ENCODE results near the gene TPCN2.

The TPCN2 gene

DNA sequence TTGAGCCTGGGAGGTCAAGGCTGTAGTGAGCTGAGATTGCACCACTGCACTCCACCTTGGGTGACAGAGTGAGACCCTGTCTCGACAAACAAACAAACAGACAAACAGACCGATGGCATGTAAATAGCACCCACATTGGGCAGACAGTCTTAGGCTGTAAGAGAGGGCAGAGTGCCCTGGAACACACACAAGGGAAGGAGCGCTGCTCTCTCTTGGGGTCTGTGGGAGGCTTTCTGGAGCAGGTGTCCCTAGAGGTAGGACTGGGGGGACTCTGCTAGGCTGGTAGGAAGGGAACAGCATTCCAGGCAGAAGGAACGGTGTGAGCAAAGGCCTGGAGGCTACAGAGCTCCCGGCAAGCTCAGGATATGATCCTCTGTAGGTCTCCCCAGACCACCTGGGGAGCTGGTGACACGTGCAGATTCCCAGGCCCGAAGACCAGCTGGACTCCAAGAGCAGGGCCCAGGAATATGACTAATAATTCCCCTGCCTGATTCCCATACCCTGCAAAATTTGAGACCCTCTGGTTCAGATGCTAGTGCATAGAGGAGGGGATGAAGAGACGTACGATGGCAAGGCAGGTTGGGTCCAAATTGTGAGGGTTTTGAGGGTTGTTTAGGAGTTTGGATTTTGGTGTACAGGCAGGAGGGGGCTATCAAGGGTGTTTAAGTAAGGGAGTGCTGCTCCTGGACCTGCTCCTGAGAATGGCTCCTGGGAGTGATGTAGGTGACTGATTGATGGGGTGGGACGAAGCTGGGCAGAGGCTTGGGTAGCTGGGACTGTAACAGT lies 118.6 kb downstream of the TPCN2 start:
- no peak overlapping the region for H3K4me3 ChIP-seq
- no peak for DNase-seq (ENCODE audit: low spot score)
- no peak overlapping the region for H3K27ac ChIP-seq
- TF ChIP-seq, protein P1, sequence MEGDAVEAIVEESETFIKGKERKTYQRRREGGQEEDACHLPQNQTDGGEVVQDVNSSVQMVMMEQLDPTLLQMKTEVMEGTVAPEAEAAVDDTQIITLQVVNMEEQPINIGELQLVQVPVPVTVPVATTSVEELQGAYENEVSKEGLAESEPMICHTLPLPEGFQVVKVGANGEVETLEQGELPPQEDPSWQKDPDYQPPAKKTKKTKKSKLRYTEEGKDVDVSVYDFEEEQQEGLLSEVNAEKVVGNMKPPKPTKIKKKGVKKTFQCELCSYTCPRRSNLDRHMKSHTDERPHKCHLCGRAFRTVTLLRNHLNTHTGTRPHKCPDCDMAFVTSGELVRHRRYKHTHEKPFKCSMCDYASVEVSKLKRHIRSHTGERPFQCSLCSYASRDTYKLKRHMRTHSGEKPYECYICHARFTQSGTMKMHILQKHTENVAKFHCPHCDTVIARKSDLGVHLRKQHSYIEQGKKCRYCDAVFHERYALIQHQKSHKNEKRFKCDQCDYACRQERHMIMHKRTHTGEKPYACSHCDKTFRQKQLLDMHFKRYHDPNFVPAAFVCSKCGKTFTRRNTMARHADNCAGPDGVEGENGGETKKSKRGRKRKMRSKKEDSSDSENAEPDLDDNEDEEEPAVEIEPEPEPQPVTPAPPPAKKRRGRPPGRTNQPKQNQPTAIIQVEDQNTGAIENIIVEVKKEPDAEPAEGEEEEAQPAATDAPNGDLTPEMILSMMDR (IDR thresholded peaks at IDR 0.05) = no peak

GRCh38 chr11:69167916-69168691 lies 119.4 kb downstream of the TPCN2 start:
- TF ChIP-seq, protein P1 (IDR thresholded peaks at IDR 0.05) = no peak
- Histone ChIP-seq H3K27ac (no peak overlapping the region), H3K4me3 (no peak overlapping the region)
- no peak for DNase-seq (ENCODE audit: low spot score)

- no peak overlapping the region for H3K27ac ChIP-seq
- TF ChIP-seq, protein P1 (IDR thresholded peaks at IDR 0.05) = no peak
- no peak for DNase-seq (ENCODE audit: low spot score)
- H3K4me3 ChIP-seq = no peak overlapping the region
Observed at GRCh38 chr11:69169479-69169878, 120.7 kb downstream of the TPCN2 start.

- TF ChIP-seq, protein P1 (IDR thresholded peaks at IDR 0.05) = no peak
- H3K27ac ChIP-seq = no peak overlapping the region
- no peak overlapping the region for H3K4me3 ChIP-seq
- no peak for DNase-seq (ENCODE audit: low spot score)
Observed at GRCh38 chr11:69170704-69171103, 122.0 kb downstream of the TPCN2 start.

DNA sequence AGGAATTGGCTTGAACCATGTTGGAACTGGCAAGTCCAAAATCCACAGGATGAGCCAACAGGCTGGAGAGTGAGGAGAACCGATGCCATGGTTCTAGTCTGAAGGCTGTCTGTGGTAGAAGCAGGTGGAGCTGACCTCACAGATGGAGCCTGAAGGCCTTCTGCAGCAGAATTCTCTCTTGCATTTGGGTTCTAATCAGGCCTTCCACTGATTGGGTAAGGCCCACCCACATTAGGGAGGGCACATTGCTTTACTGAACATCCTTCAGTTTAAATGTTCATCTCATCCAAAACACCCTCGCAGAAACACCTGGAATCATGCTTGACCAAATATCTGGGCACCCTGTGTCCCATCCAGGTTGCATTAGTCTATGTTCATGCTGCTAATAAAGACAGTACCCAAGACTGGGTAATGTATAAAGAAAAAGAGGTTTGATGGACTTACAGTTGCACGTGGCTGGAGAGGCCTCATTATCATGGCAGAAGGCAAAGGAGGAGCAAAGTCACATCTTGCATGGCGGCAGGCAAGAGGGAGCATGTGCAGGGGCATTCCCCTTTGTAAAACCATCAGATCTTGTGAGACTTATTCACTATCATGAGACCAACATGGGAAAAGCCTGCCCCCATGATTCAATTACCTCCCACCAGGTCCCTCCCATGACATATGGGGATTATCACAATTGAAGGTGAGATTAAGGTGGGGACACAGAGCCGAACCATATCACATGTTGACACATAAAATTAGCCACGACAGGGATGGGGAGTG lies 122.9 kb downstream of the TPCN2 start:
- no peak overlapping the region for H3K27ac ChIP-seq
- H3K4me3 ChIP-seq = no peak overlapping the region
- DNase-seq (ENCODE audit: low spot score) = no peak
- TF ChIP-seq, protein P1 (IDR thresholded peaks at IDR 0.05) = no peak

- DNase-seq (ENCODE audit: low spot score) = no peak
- TF ChIP-seq, protein P1 (IDR thresholded peaks at IDR 0.05) = no peak
- no peak overlapping the region for H3K27ac ChIP-seq
- H3K4me3 ChIP-seq = no peak overlapping the region
Observed at GRCh38 chr11:69172674-69173073, 123.9 kb downstream of the TPCN2 start.

Measured in coronary artery (tissue), 2 donors.